ENCODE measurements around the gene THSD7B.

GRCh38 chr2:137638932-137639331 is 873.6 kb downstream of the THSD7B start:
- no peak for TF ChIP-seq POLR2A (IDR thresholded peaks at IDR 0.05)
- TF ChIP-seq CTCF (IDR thresholded peaks at IDR 0.05), result no peak
- TF ChIP-seq POLR2AphosphoS5 (IDR thresholded peaks at IDR 0.05), result no peak
